H1 (cell line): ENCODE data around the gene VSIG10L2. TPM values are rescaled to one million over a fixed set of nuclear protein-coding genes. Genes with fewer than 3 reads are reported as not detected.

Experiments
- CHD7 ChIP-seq: fragments of 300-600 bp; sonication (generic); IDR thresholded peaks from 2 replicates; pipeline ENCODE4 v1.7.1; 2012; ENCODE audit warnings: low read length, moderate library complexity, mild to moderate bottlenecking, inconsistent platforms; ENCODE audit not compliant: insufficient replicate concordance
- CREB1 ChIP-seq: IDR thresholded peaks from 2 replicates; pipeline ENCODE4 v1.6.1; 2012; ENCODE audit warnings: inconsistent platforms
- MAFK ChIP-seq: IDR thresholded peaks from 2 replicates; pipeline ENCODE4 v1.6.1; 2012; ENCODE audit warnings: low read depth, mild to moderate bottlenecking, improper control_type of control experiment, low read length
- polyA plus RNA-seq, 7 experiments: library from polyadenylated mRNA; depleted of rRNA in 3 of 7; stranded (reverse) in 5 of 7; unstranded in 2 of 7; fragments of >200 nt in 5 of 7; fragments of 200-250 nt in 2 of 7; gene quantifications; 1 replicate in 5 of 7; 2 replicates in 1 of 7; 4 replicates in 1 of 7; pipeline versions ENCODE4 v1.2.1 to v1.2.3, GENCODE V29; 2011 to 2013; ENCODE audit warnings: missing spikeins in 2 of 7, mixed read lengths in 2 of 7
- total RNA-seq: library from RNA; stranded (reverse); fragmentation: NEBNext Ultra II Directional; extraction: Animal tissue kit (Norgen Biotek cat#: 25700); gene quantifications from 2 replicates; pipeline ENCODE4 v1.2.1, GENCODE V29; 2021

Gene VSIG10L2
- total and polyA plus RNA-seq, 2 of the 8 experiments (the other 6 are each of a cell fraction or from before 2014, with no cell fraction given) = not detected

GRCh38 chr11:125992893-125993292, 47.0 kb downstream of the VSIG10L2 start (continued):
- TF ChIP-seq CHD7 = no peak
- no peak for TF ChIP-seq CREB1
- TF ChIP-seq MAFK = 0 out of 2 replicates have a peak, but pooled peaks have one; percentile 37
